Ectodermal cell (in vitro differentiated cells): ENCODE results near the gene HSPB8.

Experiments
- H3K27ac ChIP-seq: 2 replicates; pipeline ENCODE4 v1.7.0; 2013; ENCODE audit warnings: mild to moderate bottlenecking, low read depth, low read length; ENCODE audit not compliant: insufficient read depth, poor library complexity, severe bottlenecking
- H3K27me3 ChIP-seq: 2 replicates; pipeline ENCODE4 v1.7.0; 2013; ENCODE audit warnings: mild to moderate bottlenecking, low read length; ENCODE audit not compliant: insufficient read depth, control insufficient read depth, poor library complexity, severe bottlenecking
- H3K36me3 ChIP-seq: one replicate; pipeline ENCODE4 v1.7.0; 2013; ENCODE audit warnings: low read length; ENCODE audit not compliant: control insufficient read depth, insufficient read depth
- H3K4me1 ChIP-seq: one replicate; pipeline ENCODE4 v1.7.0; 2013; ENCODE audit warnings: low read length; ENCODE audit not compliant: control insufficient read depth, insufficient read depth
- H3K4me3 ChIP-seq: 2 replicates; pipeline ENCODE4 v1.7.0; 2013; ENCODE audit warnings: low read depth, low read length, control low read depth; ENCODE audit not compliant: insufficient read depth
- H3K9me3 ChIP-seq: 2 replicates; pipeline ENCODE4 v1.7.0; 2013; ENCODE audit warnings: mild to moderate bottlenecking, low read length, moderate library complexity; ENCODE audit not compliant: control insufficient read depth
- WGBS, 2 experiments: methylation state at CpG; one replicate each; pipeline ENCODE4 v1.1.7; 2013; ENCODE audit warnings: missing lambda C conversion rate in 2 of 2; 5-methylcytosine and 5-hydroxymethylcytosine counted together

The HSPB8 gene

DNA sequence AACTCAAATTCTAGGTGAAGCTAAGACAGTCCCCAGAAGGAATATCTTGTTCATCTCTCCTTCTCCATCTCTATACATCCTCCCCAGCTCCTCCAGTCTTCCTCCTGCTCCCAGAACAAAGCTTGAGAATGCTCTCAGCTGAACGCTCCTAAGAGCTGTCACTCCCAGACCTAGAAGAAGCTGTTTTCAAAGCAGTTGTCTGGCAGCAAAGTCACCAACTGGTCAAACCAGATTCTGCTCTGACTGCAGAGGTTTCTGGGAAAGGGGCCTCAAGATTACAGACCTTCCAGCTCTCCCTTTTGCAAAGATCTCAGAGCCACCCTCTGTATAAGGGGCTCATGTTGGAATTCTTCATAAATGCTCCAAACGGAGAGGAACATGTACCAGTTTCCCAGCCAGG is 9.6 kb upstream of the HSPB8 start:
- Histone ChIP-seq H3K4me3 (no peak overlapping the region), H3K9me3 (no peaks in the 10 kb centered on the region), H3K27me3 (no peaks in the 10 kb centered on the region), H3K36me3 (no peaks in the 10 kb centered on the region), H3K4me1 (no peaks in the 10 kb centered on the region), H3K27ac (no peak overlapping the region)
- 74 to 86% methylated on average over 2 of the region's 2 CpGs for WGBS, 2 experiments

DNA sequence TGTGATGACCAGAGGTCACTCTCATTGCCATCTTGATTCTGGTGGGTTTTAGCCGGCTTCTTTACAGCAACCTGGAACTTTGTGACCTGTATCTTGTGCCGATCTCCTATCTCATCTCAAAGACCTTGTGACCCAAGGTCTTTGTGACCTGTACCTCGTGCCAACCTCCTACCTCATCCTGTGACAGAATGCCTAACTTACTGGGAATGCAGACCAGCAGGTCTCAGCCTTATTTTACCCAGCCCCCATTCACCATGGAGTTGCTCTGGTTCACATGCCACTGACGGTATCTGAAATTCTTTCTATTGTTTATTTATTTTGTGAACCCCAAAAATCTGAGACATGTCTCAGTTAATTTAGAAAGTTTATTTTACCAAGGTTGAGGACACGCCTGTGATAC is 7.4 kb upstream of the HSPB8 start:
- Histone ChIP-seq H3K4me3 (no peak overlapping the region), H3K4me1 (peaks cover 5% of the 10 kb centered on the region), H3K36me3 (no peaks in the 10 kb centered on the region), H3K27ac (no peak overlapping the region), H3K9me3 (no peaks in the 10 kb centered on the region), H3K27me3 (no peaks in the 10 kb centered on the region)
- WGBS, 2 experiments, result 92 to 93% methylated on average over 5 of the region's 5 CpGs

DNA sequence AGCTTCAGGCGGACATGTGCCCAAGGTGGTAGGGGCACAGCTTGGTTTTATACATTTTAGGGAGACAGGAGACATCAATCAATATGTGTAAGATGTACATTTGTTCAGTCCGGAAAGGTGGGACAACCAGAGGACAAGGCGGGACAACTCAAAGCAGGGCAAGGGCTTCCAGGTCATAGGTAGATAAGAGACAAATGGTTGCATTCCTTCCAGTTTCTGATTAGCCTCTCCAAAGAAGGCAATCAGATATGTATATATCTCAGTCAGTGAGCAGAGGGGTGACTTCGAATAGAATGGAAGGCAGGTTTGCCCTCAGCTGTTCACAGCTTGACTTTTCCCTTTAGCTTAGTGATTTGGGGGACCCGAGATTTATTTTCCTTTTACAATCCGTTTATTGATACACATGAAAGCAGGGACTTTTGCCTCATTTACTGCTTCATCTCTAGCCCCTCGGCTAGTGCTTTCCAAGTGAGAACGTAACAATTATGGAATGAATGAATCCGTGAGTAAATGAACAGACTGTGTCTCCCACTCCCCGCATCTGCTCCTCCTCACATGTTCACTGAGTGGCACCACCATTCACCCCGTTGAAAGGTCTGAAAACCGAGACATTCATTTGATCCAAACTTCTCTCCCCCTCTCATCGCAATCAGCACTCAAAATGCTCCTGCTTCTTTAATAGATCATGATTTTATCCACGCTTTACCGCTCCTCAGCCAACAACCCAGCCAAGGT is 6.9 kb upstream of the HSPB8 start:
- no peaks in the 10 kb centered on the region for H3K9me3 ChIP-seq
- no peaks in the 10 kb centered on the region for H3K27me3 ChIP-seq
- H3K4me3 ChIP-seq, result no peak overlapping the region
- H3K36me3 ChIP-seq, result no peaks in the 10 kb centered on the region
- H3K4me1 ChIP-seq, result peaks cover 5% of the 10 kb centered on the region
- 90 to 91% methylated on average over 15 of the region's 15 CpGs for WGBS, 2 experiments
- no peak overlapping the region for H3K27ac ChIP-seq

DNA sequence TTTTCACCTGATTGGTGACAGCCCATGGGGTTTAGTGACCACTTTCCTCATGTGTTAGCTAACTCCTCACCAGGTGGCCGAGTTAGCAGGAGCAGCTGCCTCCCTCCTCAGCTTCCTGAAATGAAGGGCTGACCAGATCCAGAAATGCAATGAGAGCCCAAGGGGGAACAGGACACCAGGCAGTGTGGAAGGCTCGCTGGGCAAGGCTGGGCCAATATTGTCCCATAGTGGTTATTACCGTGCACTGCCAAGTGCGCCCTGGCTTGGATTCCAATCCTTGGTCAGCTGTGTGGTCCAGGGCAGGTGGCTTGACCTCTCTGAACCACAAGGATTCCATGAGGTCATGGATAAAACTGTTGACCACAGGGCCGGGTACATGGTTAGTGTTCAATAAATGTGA is 3.6 kb upstream of the HSPB8 start:
- Histone ChIP-seq H3K4me3 (no peak overlapping the region), H3K27ac (no peak overlapping the region), H3K27me3 (peaks cover 18% of the 10 kb centered on the region), H3K4me1 (peaks cover 26% of the 10 kb centered on the region), H3K36me3 (no peaks in the 10 kb centered on the region), H3K9me3 (no peaks in the 10 kb centered on the region)
- 84 to 86% methylated on average over 5 of the region's 5 CpGs for WGBS, 2 experiments

DNA sequence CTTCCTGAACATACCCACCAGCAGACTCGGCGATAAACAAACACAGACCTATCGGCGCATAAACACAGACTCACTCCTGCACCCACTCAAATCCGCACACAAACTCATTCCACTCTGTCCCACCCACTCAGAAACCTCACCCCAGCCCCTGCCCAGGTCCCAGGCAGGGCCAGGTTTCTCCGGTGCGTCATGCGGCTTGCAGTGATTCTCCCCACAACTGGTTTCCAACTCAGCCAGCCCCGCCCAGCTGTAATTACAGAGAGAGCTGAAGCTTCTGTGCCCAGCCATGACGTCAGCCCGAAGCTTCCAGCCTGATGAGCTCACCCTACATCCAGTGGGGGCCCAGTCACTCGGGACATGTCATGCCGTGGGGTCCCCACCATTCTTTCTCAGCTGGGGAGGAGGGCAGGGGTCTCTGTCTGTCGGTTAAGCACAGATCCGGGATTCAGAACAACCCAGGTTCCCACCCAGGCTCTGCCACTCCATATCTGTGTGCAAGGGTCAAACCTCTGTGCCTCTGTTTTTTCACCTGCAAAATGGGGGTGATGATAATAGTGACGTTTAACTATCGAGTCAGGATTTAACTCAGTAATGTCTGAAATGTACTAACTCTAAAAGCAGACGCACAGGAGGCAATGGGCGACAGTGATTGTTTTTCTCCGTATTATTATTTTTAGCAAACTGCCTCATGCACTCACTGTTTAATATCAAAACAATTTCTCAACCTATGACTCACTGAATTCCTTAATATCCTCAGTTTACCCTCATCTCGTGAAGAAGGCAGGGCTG is 2.3 kb upstream of the HSPB8 start:
- peaks cover 29% of the 10 kb centered on the region for H3K4me1 ChIP-seq
- no peaks in the 10 kb centered on the region for H3K36me3 ChIP-seq
- H3K9me3 ChIP-seq, result no peaks in the 10 kb centered on the region
- no peak overlapping the region for H3K4me3 ChIP-seq
- peaks cover 21% of the 10 kb centered on the region for H3K27me3 ChIP-seq
- WGBS, 2 experiments, result 75 to 78% methylated on average over 21 of the region's 21 CpGs
- H3K27ac ChIP-seq, result no peak overlapping the region

DNA sequence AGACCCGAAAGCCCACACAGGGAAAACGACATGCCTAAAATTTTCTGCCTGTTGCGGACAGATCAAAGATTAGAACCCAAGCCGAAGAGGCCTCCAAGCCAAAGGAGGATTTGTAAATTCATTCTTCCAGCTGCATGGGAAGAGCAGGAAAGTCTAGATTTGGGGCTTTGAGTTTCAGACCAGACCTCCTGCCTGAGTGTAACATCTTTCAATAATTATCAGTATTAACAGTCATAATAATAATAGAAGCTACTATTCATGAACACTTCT is 1.7 kb upstream of the HSPB8 start:
- Histone ChIP-seq H3K4me1 (peaks cover 29% of the 10 kb centered on the region), H3K4me3 (no peak overlapping the region), H3K36me3 (no peaks in the 10 kb centered on the region), H3K27ac (no peak overlapping the region), H3K9me3 (no peaks in the 10 kb centered on the region), H3K27me3 (peaks cover 21% of the 10 kb centered on the region)
- 94 to 97% methylated on average over 4 of the region's 4 CpGs for WGBS, 2 experiments

DNA sequence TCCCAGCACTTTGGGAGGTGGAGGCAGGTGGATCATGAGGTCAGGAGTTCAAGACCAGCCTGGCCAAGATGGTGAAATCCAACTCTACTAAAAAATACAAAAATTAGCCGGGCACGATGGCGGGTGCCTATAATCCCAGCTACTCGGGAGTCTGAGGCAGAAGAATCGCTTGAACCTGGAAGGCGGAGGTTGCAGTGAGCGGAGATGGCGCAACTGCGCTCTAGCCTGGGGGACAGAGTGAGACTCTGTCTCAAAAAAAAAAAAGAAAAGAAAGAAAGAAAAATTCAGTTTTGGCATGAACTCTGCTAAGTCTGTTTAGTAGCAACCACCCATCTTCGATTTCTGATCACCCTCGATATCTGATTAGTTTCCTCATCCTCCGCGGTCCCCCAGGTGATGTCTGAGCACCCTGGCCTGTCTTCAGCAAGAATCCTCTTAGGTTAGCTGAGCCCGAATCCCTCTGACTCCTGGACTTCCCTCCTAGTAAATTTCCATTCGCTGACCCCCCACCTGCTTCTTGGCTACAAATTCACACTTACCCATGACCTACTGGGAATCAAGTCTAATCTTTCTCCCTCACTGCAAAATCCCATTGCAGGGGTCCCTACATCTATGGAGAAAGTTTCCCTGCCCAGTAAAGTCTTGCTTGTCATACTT is 879 bp upstream of the HSPB8 start:
- Histone ChIP-seq H3K4me1 (peaks cover 29% of the 10 kb centered on the region), H3K36me3 (no peaks in the 10 kb centered on the region), H3K9me3 (no peaks in the 10 kb centered on the region), H3K4me3 (no peak overlapping the region), H3K27ac (no peak overlapping the region), H3K27me3 (peaks cover 21% of the 10 kb centered on the region)
- 88 to 90% methylated on average over 15 of the region's 15 CpGs for WGBS, 2 experiments

DNA sequence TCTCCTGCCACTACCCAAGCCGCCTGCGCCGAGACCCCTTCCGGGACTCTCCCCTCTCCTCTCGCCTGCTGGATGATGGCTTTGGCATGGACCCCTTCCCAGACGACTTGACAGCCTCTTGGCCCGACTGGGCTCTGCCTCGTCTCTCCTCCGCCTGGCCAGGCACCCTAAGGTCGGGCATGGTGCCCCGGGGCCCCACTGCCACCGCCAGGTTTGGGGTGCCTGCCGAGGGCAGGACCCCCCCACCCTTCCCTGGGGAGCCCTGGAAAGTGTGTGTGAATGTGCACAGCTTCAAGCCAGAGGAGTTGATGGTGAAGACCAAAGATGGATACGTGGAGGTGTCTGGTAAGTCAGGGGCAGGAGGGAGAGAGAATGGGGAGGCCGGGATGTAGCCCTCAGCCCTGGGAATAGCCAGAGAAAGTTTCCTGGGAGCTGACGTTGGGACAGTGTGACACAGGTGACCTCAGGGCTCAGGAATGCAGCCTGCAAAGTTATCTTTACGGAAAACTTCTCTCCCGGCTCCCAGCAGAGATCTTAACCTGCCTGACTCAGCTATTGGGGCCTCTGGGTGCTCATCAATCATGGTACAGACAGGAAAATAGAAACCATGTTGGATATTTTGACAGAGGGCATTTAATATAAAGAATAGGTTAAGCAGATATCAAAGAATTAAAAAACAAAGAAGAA is 747 bp downstream of the HSPB8 start:
- peaks cover 27% of the 10 kb centered on the region for H3K4me1 ChIP-seq
- no peak overlapping the region for H3K4me3 ChIP-seq
- H3K27me3 ChIP-seq, result peaks cover 21% of the 10 kb centered on the region
- H3K36me3 ChIP-seq, result no peaks in the 10 kb centered on the region
- 59 to 63% methylated on average over 18 of the region's 18 CpGs for WGBS, 2 experiments
- H3K27ac ChIP-seq, result no peak overlapping the region
- H3K9me3 ChIP-seq, result no peaks in the 10 kb centered on the region

DNA sequence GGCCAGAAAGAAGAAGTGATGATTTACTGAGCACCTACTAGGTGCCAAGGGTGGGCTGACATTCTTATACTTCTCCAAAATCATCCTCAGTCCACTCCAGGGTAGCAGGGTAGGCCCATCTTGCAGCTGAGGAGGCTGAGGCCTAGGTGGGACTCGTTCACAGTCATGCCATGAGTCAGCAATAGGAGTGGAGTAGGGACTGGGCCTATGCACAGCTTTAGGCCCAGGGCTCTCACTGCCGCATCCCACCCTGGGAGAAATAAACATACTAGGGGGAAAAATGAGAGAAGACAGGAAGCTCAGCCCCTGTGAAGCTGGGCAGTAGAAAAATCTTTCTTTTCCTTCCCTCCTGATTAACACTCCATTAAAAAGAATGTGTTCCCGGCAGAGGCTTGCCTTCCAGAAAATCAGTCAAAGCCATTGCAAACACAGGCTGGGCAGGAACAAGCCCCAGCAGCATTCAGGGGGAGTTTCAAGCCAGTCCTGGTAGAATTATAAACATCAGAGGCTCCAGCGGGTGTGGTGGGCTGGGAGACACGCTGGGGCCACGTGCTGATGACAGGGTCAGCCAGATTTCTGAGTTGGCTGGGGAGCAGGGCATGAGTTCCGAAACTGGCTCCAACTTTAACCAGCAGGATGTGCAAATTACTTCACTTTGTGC is 1.8 kb downstream of the HSPB8 start:
- Histone ChIP-seq H3K4me1 (peaks cover 24% of the 10 kb centered on the region), H3K4me3 (no peak overlapping the region), H3K27ac (no peak overlapping the region), H3K36me3 (no peaks in the 10 kb centered on the region), H3K27me3 (peaks cover 21% of the 10 kb centered on the region), H3K9me3 (no peaks in the 10 kb centered on the region)
- WGBS, 2 experiments, result 49 to 57% methylated on average over 7 of the region's 7 CpGs
